H1 (cell line): Measurements from ENCODE around the gene CRTAC1. TPM values are rescaled to one million over a fixed set of nuclear protein-coding genes. Genes with fewer than 3 reads are reported as not detected.

ENCODE experiments used
- CTCF ChIA-PET: fragments of 300-600 bp; sonication (Branson Sonifier 250); formaldehyde crosslinking; loops from one replicate; lab custom pipeline; 2021; ENCODE audit not compliant: partially characterized antibody; lab: Charles Lee
- POLR2A ChIA-PET: fragments of 300-600 bp; sonication (Branson Sonifier 250); formaldehyde crosslinking; loops from one replicate; lab custom pipeline; 2021; ENCODE audit warnings: inconsistent platforms; ENCODE audit not compliant: partially characterized antibody; lab: Charles Lee
- DNase-seq, 2 experiments: peaks; one replicate each; pipeline versions ENCODE4 v3.0.0 to v3.0.0-alpha.2; 2010 to 2022; ENCODE audit warnings: low spot score in 2 of 2, low read depth in 1 of 2, mixed read lengths in 1 of 2
- FAIRE-seq: peaks from 2 replicates; lab custom pipeline; 2011; peaks lifted over from hg19 to GRCh38; lab: Jason Lieb, UNC
- H2AFZ ChIP-seq: 2 replicates; pipeline ENCODE4 v1.8.1; 2012; ENCODE audit warnings: low read length, inconsistent platforms
- H2AK5ac ChIP-seq: 2 replicates; pipeline ENCODE4 v1.6.1; 2013; ENCODE audit warnings: low read depth, low read length
- H2BK120ac ChIP-seq: replicated peaks from 2 replicates; pipeline ENCODE3; 2013; ENCODE audit warnings: low read depth, low read length, inconsistent platforms
- H2BK12ac ChIP-seq: 2 replicates; pipeline ENCODE4 v1.6.1; 2013; ENCODE audit warnings: low read depth, low read length
- H2BK15ac ChIP-seq: 2 replicates; pipeline ENCODE4 v1.6.1; 2013; ENCODE audit warnings: low read length
- H2BK20ac ChIP-seq: 2 replicates; pipeline ENCODE4 v1.6.1; 2013; ENCODE audit warnings: low read length
- H2BK5ac ChIP-seq: 2 replicates; pipeline ENCODE4 v1.6.1; 2013; ENCODE audit warnings: low read depth, low read length
- H3K14ac ChIP-seq: 2 replicates; pipeline ENCODE4 v1.6.1; 2013; ENCODE audit warnings: inconsistent platforms; ENCODE audit not compliant: insufficient read length
- H3K18ac ChIP-seq: 2 replicates; pipeline ENCODE4 v1.6.1; 2013; ENCODE audit warnings: low read length; ENCODE audit errors: extremely low read depth
- H3K23ac ChIP-seq: 2 replicates; pipeline ENCODE4 v1.6.1; 2013; ENCODE audit warnings: inconsistent platforms; ENCODE audit not compliant: insufficient read length
- H3K23me2 ChIP-seq: 2 replicates; pipeline ENCODE4 v1.6.1; 2013; ENCODE audit warnings: low read depth, low read length
- H3K27ac ChIP-seq: 2 replicates; pipeline ENCODE4 v1.6.1; 2011; ENCODE audit warnings: low read depth, low read length, inconsistent platforms
- H3K27me3 ChIP-seq, 4 experiments: replicated peaks in 1 of 4; 1 replicate in 1 of 4; 2 replicates in 3 of 4; pipeline versions ENCODE4 v1.6.1 to v1.8.1; 2011 to 2013; ENCODE audit warnings: low read length in 3 of 4, mild to moderate bottlenecking in 3 of 4, inconsistent platforms in 2 of 4, mixed read lengths in 2 of 4, moderate library complexity in 1 of 4; ENCODE audit not compliant: control insufficient read depth in 3 of 4, insufficient read depth in 3 of 4; ENCODE audit errors: extremely low read depth in 1 of 4
- H3K36me3 ChIP-seq, 4 experiments: 2 replicates each; pipeline versions ENCODE4 v1.6.1 to v1.8.1; 2011 to 2013; ENCODE audit warnings: mild to moderate bottlenecking in 4 of 4, low read length in 3 of 4, moderate library complexity in 2 of 4, control low read depth in 1 of 4, inconsistent platforms in 1 of 4; ENCODE audit not compliant: insufficient read depth in 4 of 4, control insufficient read depth in 2 of 4
- H3K4ac ChIP-seq: replicated peaks from 2 replicates; pipeline ENCODE3; 2013; ENCODE audit warnings: low read length, low read depth, mixed read lengths, inconsistent platforms; ENCODE audit not compliant: insufficient read length
- H3K4me1 ChIP-seq, 4 experiments: replicated peaks in 1 of 4; 1 replicate in 1 of 4; 2 replicates in 3 of 4; pipeline versions ENCODE4 v1.6.1 to v1.8.1; 2011 to 2013; ENCODE audit warnings: low read length in 3 of 4, inconsistent platforms in 2 of 4, mixed read lengths in 1 of 4; ENCODE audit not compliant: insufficient read depth in 4 of 4, control insufficient read depth in 3 of 4
- H3K4me2 ChIP-seq, 2 experiments: 2 replicates each; pipeline versions ENCODE4 v1.6.1 to v1.8.1; 2011 to 2013; ENCODE audit warnings: low read depth in 2 of 2, low read length in 2 of 2, control low read depth in 1 of 2, inconsistent platforms in 1 of 2, mild to moderate bottlenecking in 1 of 2; ENCODE audit not compliant: insufficient read depth in 1 of 2
- H3K4me3 ChIP-seq, 4 experiments: fragments of 200-600, 300-600 bp in 1 of 4; sonication (generic), shearing (Covaris generic), sonication (Bioruptor Twin) in 1 of 4; 2 replicates each; pipeline versions ENCODE4 v1.5.1 to v1.8.1; 2011 to 2016; ENCODE audit warnings: low read length in 4 of 4, low read depth in 3 of 4, control low read depth in 2 of 4, inconsistent platforms in 2 of 4, mild to moderate bottlenecking in 2 of 4, mixed read lengths in 1 of 4, moderate library complexity in 1 of 4; ENCODE audit not compliant: insufficient read depth in 2 of 4; ENCODE audit errors: extremely low read depth in 1 of 4
- H3K56ac ChIP-seq: replicated peaks from 2 replicates; pipeline ENCODE3; 2013; ENCODE audit warnings: low read depth, mild to moderate bottlenecking, mixed read lengths, low read length, inconsistent platforms; ENCODE audit not compliant: insufficient read length
- H3K79me1 ChIP-seq: 2 replicates; pipeline ENCODE4 v1.6.1; 2013; ENCODE audit warnings: low read depth, low read length, control low read depth
- H3K79me2 ChIP-seq, 2 experiments: 2 replicates each; pipeline versions ENCODE4 v1.6.1 to v1.8.1; 2012 to 2013; ENCODE audit warnings: low read length in 2 of 2, mild to moderate bottlenecking in 2 of 2, inconsistent platforms in 1 of 2; ENCODE audit not compliant: insufficient read depth in 2 of 2, control insufficient read depth in 1 of 2
- H3K9ac ChIP-seq, 4 experiments: replicated peaks in 1 of 4; 1 replicate in 1 of 4; 2 replicates in 3 of 4; pipeline versions ENCODE4 v1.6.1 to v1.8.1; 2011 to 2013; ENCODE audit warnings: low read depth in 3 of 4, low read length in 3 of 4, control low read depth in 2 of 4, mild to moderate bottlenecking in 2 of 4, moderate library complexity in 2 of 4, inconsistent platforms in 1 of 4; ENCODE audit errors: extremely low read depth in 1 of 4
- H3K9me3 ChIP-seq, 2 experiments: 2 replicates each; pipeline versions ENCODE4 v1.6.1 to v1.8.1; 2012 to 2013; ENCODE audit warnings: mild to moderate bottlenecking in 2 of 2, moderate library complexity in 2 of 2, control low read depth in 1 of 2, inconsistent platforms in 1 of 2, low read depth in 1 of 2, low read length in 1 of 2, mixed read lengths in 1 of 2; ENCODE audit not compliant: insufficient read depth in 2 of 2
- H4K20me1 ChIP-seq, 2 experiments: replicated peaks in 1 of 2; 2 replicates each; pipeline versions ENCODE3 to v1.8.1; 2011 to 2013; ENCODE audit warnings: inconsistent platforms in 2 of 2, low read length in 2 of 2, mild to moderate bottlenecking in 1 of 2; ENCODE audit not compliant: insufficient read depth in 2 of 2, control insufficient read depth in 1 of 2
- H4K5ac ChIP-seq: 2 replicates; pipeline ENCODE4 v1.6.1; 2013; ENCODE audit warnings: low read length, low read depth, mixed read lengths, inconsistent platforms; ENCODE audit not compliant: insufficient read length
- H4K8ac ChIP-seq: 2 replicates; pipeline ENCODE4 v1.8.0; 2013; ENCODE audit warnings: mild to moderate bottlenecking, moderate library complexity, low read length, inconsistent platforms; ENCODE audit not compliant: insufficient read depth; ENCODE audit errors: extremely low read depth
- H4K91ac ChIP-seq: replicated peaks from 2 replicates; pipeline ENCODE3; 2013; ENCODE audit warnings: low read length, mixed read lengths, inconsistent platforms; ENCODE audit not compliant: insufficient read length
- EGR1 ChIP-seq: IDR thresholded peaks from 2 replicates; pipeline ENCODE4 v1.6.1; 2011; ENCODE audit warnings: low read depth, low read length, borderline replicate concordance
- JUND ChIP-seq: IDR thresholded peaks from 2 replicates; pipeline ENCODE4 v1.6.1; 2011; ENCODE audit warnings: mild to moderate bottlenecking, improper control_type of control experiment, low read length
- NANOG ChIP-seq: IDR thresholded peaks from 2 replicates; pipeline ENCODE4 v1.6.1; 2011; ENCODE audit warnings: low read length, low read depth, mild to moderate bottlenecking, inconsistent platforms; ENCODE audit not compliant: insufficient read depth, poor library complexity, severe bottlenecking
- RAD21 ChIP-seq, 2 experiments: IDR thresholded peaks in 1 of 2; conservative IDR thresholded peaks in 1 of 2; 2 replicates each; pipeline ENCODE4 v1.6.1; 2011; ENCODE audit warnings: low read depth in 2 of 2, low read length in 2 of 2, improper control_type of control experiment in 1 of 2, inconsistent platforms in 1 of 2, mild to moderate bottlenecking in 1 of 2, moderate library complexity in 1 of 2
- SRF ChIP-seq: IDR thresholded peaks from 2 replicates; pipeline ENCODE4 v1.6.1; 2011; ENCODE audit warnings: mild to moderate bottlenecking, low read depth, low read length, moderate library complexity
- ZNF274 ChIP-seq: IDR thresholded peaks from 2 replicates; pipeline ENCODE4 v1.7.0; 2012; ENCODE audit warnings: low read length, borderline replicate concordance; ENCODE audit errors: extremely low read depth
- WGBS, 2 experiments: shearing (Covaris generic) in 1 of 2; methylation state at CpG; one replicate each; pipeline versions ENCODE4 v1.1.6 to v1.1.7; 2013 to 2015; ENCODE audit warnings: low lambda C conversion rate in 2 of 2, mixed read lengths in 2 of 2, inconsistent platforms in 1 of 2, low coverage in 1 of 2, missing lambda C conversion rate in 1 of 2; ENCODE audit not compliant: insufficient replicate concordance in 2 of 2, insufficient coverage in 1 of 2, insufficient read length in 1 of 2; ENCODE audit errors: extremely low coverage in 1 of 2, missing lambda C conversion rate in 1 of 2; 5-methylcytosine and 5-hydroxymethylcytosine counted together
- polyA plus RNA-seq, 7 experiments: library from polyadenylated mRNA; depleted of rRNA in 3 of 7; stranded (reverse) in 5 of 7; unstranded in 2 of 7; fragments of >200 nt in 5 of 7; fragments of 200-250 nt in 2 of 7; gene quantifications; 1 replicate in 5 of 7; 2 replicates in 1 of 7; 4 replicates in 1 of 7; pipeline versions ENCODE4 v1.2.1 to v1.2.3, GENCODE V29; 2011 to 2013; ENCODE audit warnings: missing spikeins in 2 of 7, mixed read lengths in 2 of 7
- total RNA-seq: library from RNA; stranded (reverse); fragmentation: NEBNext Ultra II Directional; extraction: Animal tissue kit (Norgen Biotek cat#: 25700); gene quantifications from 2 replicates; pipeline ENCODE4 v1.2.1, GENCODE V29; 2021
- TF ChIP-seq, protein P1 (sequence below), 3 experiments: IDR thresholded peaks; 1 replicate in 2 of 3; 2 replicates in 1 of 3; pipeline versions ENCODE4 v1.5.1 to v1.6.1; 2011; ENCODE audit warnings: low read length in 3 of 3, mild to moderate bottlenecking in 3 of 3, inconsistent platforms in 2 of 3, low read depth in 1 of 3, moderate library complexity in 1 of 3; ENCODE audit not compliant: insufficient read depth in 1 of 3; ENCODE audit errors: control extremely low read depth in 1 of 3

CRTAC1 gene
- total and polyA plus RNA-seq, 2 of the 8 experiments (the other 6 are each of a cell fraction or from before 2014, with no cell fraction given), result 0.91 to 1.2 TPM

GRCh38 chr10:98001736-98002135 is 28.7 kb downstream of the CRTAC1 start:
- Histone ChIP-seq H3K27me3 (no peaks in the 10 kb centered on the region; a peak in 1 of 7 replicates), H4K8ac (no peak overlapping the region), H2BK20ac (no peak overlapping the region), H2BK120ac (no peak overlapping the region), H4K5ac (no peak overlapping the region), H3K79me2 (no peaks in the 10 kb centered on the region), H2AFZ (no peak overlapping the region), H3K9me3 (0 out of 4 replicates have a peak, but pooled peaks cover 2 to 3% of the 10 kb centered on the region in 2 experiments), H2BK15ac (no peak overlapping the region), H3K79me1 (no peaks in the 10 kb centered on the region), H3K9ac (no peak overlapping the region)
- 79% methylated on average over 9 of the region's 9 CpGs; no CpG with 5 or more reads in 1 of the 2 experiments for WGBS, 2 experiments
- FAIRE-seq, result no peak
- TF ChIP-seq RAD21 (IDR thresholded peaks at IDR 0.05 in 1 of 2, conservative IDR thresholded peaks at IDR 0.05 in 1 of 2; ENCODE audit: low read depth in 2 of 2, low read length in 2 of 2) (no peak), NANOG (no peak), EGR1 (no peak), SRF (no peak), JUND (no peak), ZNF274 (no peak)
- TF ChIP-seq, protein P1, sequence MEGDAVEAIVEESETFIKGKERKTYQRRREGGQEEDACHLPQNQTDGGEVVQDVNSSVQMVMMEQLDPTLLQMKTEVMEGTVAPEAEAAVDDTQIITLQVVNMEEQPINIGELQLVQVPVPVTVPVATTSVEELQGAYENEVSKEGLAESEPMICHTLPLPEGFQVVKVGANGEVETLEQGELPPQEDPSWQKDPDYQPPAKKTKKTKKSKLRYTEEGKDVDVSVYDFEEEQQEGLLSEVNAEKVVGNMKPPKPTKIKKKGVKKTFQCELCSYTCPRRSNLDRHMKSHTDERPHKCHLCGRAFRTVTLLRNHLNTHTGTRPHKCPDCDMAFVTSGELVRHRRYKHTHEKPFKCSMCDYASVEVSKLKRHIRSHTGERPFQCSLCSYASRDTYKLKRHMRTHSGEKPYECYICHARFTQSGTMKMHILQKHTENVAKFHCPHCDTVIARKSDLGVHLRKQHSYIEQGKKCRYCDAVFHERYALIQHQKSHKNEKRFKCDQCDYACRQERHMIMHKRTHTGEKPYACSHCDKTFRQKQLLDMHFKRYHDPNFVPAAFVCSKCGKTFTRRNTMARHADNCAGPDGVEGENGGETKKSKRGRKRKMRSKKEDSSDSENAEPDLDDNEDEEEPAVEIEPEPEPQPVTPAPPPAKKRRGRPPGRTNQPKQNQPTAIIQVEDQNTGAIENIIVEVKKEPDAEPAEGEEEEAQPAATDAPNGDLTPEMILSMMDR (IDR thresholded peaks at IDR 0.05; ENCODE audit: control extremely low read depth in 1 of 3, insufficient read depth in 1 of 3, low read depth in 1 of 3, low read length in 3 of 3), result no peak
- TF ChIP-seq, all 59 proteins: peak for 0
- no peak overlapping the region for H4K91ac ChIP-seq
- H3K56ac ChIP-seq, result no peak overlapping the region
- no peak overlapping the region for H3K4me3 ChIP-seq
- H3K23ac ChIP-seq, result no peak overlapping the region
- H2BK12ac ChIP-seq, result no peak overlapping the region
- no peak for DNase-seq
- H3K4me2 ChIP-seq, result no peak overlapping the region
- no peaks in the 10 kb centered on the region for H4K20me1 ChIP-seq
- H3K18ac ChIP-seq, result no peak overlapping the region
- no peak overlapping the region for H2BK5ac ChIP-seq
- H2AK5ac ChIP-seq, result no peak overlapping the region
- CTCF ChIA-PET, result interaction anchor here (0.6 to 3.8 kb wide), 6 partner anchors 11 to 113 kb away, joined by 3 to 29 read pairs (median 4); no protein-coding TSS in a partner anchor
- H3K36me3 ChIP-seq, result no peaks in the 10 kb centered on the region
- H3K23me2 ChIP-seq, result no peaks in the 10 kb centered on the region
- H3K27ac ChIP-seq, result no peak overlapping the region
- peaks cover 0 to 12% (median 1%) of the 10 kb centered on the region in 4 experiments; a peak in 5 of 7 replicates for H3K4me1 ChIP-seq
- H3K4ac ChIP-seq, result no peak overlapping the region
- POLR2A ChIA-PET, result interaction anchor here (0.7 kb wide), 1 partner anchor 35 kb away, joined by 3 read pairs; no protein-coding TSS in a partner anchor
- no peak overlapping the region for H3K14ac ChIP-seq
